ENCODE results near the gene ERGIC1. TPM values are rescaled to one million over a fixed set of nuclear protein-coding genes. Genes with fewer than 3 reads are reported as not detected.

The ERGIC1 gene
- polyA plus RNA-seq, 1 donor from 2014 or later = 59.1 TPM

DNA sequence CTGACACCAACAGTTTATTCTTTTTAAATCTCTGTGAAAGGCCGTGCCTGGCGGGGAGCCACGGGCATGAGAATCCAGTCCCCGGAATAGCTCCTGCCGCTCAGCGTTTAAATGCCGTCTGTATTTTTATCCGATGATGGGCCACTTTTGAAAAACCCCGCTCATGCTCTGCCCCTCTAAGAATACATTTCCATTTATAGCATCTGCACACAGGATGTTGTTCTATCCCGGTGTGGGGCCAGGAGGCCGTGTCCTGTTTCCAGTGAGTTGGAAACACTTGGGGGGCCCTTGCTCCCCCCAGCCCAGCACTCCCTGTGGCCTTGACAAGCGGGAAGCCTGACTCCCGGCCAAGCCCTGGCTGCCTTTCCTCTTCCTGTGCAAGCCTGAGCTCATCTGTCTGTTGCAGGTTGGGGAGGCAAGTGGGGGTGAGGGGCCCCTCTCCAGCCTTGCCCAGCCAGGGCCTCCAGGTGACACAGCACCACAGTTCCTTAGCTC, 39.0 kb downstream of the ERGIC1 start:
- Histone ChIP-seq H3K27me3 (ENCODE audit: insufficient read depth, low read depth, low read length) (no peaks in the 10 kb centered on the region), H3K36me3 (ENCODE audit: insufficient read depth, low read length) (no peaks in the 10 kb centered on the region), H4K20me1 (ENCODE audit: insufficient read depth) (no peaks in the 10 kb centered on the region), H3K9me3 (ENCODE audit: low read length) (no peaks in the 10 kb centered on the region), H3K9me2 (ENCODE audit: insufficient read depth, low read length) (no peaks in the 10 kb centered on the region), H3F3A (ENCODE audit: insufficient read depth, low read length, poor library complexity, severe bottlenecking) (no peaks in the 10 kb centered on the region), H3K9ac (ENCODE audit: low read length) (no peak overlapping the region), H3K79me2 (replicated peaks; ENCODE audit: insufficient read depth, low read length) (no peaks in the 10 kb centered on the region), H3K4me3 (ENCODE audit: low read length) (no peak overlapping the region), H2AFZ (ENCODE audit: low read depth, low read length) (no peak overlapping the region), H3K4me2 (ENCODE audit: low read length) (no peak overlapping the region), H3K27ac (ENCODE audit: low read length) (no peak overlapping the region)
- TF ChIP-seq REST (IDR thresholded peaks at IDR 0.05; ENCODE audit: borderline replicate concordance) (no peak), CTCF (IDR thresholded peaks at IDR 0.05; ENCODE audit: poor library complexity, severe bottlenecking) (no peak), EZH2 (IDR thresholded peaks at IDR 0.05; ENCODE audit: borderline replicate concordance, insufficient read depth, low read length, poor library complexity, severe bottlenecking) (no peak), EP300 (conservative IDR thresholded peaks at IDR 0.05; ENCODE audit: poor library complexity, severe bottlenecking) (no peak), POLR2AphosphoS5 (IDR thresholded peaks at IDR 0.05) (no peak), SMC3 (conservative IDR thresholded peaks at IDR 0.05; ENCODE audit: poor library complexity) (no peak), MXI1 (conservative IDR thresholded peaks at IDR 0.05; ENCODE audit: poor library complexity, severe bottlenecking) (no peak), RAD21 (conservative IDR thresholded peaks at IDR 0.05) (no peak), TAF1 (IDR thresholded peaks at IDR 0.05; ENCODE audit: low read depth) (no peak)

DNA sequence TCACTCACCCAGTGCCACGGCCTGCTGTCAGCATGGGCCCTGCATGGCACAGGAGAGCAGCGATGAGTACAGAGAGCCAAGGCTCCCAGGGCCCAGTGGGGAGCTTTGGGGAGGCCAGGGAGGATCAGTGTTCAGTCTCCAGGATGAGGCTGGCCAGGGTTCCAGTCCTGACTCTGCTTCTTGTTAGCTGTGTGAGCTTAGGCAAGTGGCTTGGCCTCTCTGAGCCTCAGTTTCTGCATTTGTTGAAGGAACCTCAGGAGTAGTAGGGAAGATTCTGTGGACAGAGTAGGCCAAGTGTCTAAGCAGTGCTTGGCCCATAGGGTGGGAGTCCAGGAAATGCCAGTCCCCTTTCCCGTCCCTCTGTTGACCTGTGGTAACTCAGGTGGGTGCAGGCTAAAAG, 39.5 kb downstream of the ERGIC1 start:
- Histone ChIP-seq H3F3A (ENCODE audit: insufficient read depth, low read length, poor library complexity, severe bottlenecking) (no peaks in the 10 kb centered on the region), H4K20me1 (ENCODE audit: insufficient read depth) (no peaks in the 10 kb centered on the region), H3K4me3 (ENCODE audit: low read length) (no peak overlapping the region), H3K27ac (ENCODE audit: low read length) (no peak overlapping the region), H3K79me2 (replicated peaks; ENCODE audit: insufficient read depth, low read length) (no peaks in the 10 kb centered on the region), H3K4me2 (ENCODE audit: low read length) (no peak overlapping the region), H3K36me3 (ENCODE audit: insufficient read depth, low read length) (no peaks in the 10 kb centered on the region), H3K9ac (ENCODE audit: low read length) (no peak overlapping the region), H3K9me3 (ENCODE audit: low read length) (no peaks in the 10 kb centered on the region), H2AFZ (ENCODE audit: low read depth, low read length) (no peak overlapping the region), H3K9me2 (ENCODE audit: insufficient read depth, low read length) (no peaks in the 10 kb centered on the region), H3K27me3 (ENCODE audit: insufficient read depth, low read depth, low read length) (no peaks in the 10 kb centered on the region)
- TF ChIP-seq EP300 (conservative IDR thresholded peaks at IDR 0.05; ENCODE audit: poor library complexity, severe bottlenecking) = no peak
- TF ChIP-seq RAD21 (conservative IDR thresholded peaks at IDR 0.05) = no peak
- TF ChIP-seq MXI1 (conservative IDR thresholded peaks at IDR 0.05; ENCODE audit: poor library complexity, severe bottlenecking) = no peak
- no peak for TF ChIP-seq SMC3 (conservative IDR thresholded peaks at IDR 0.05; ENCODE audit: poor library complexity)
- no peak for TF ChIP-seq CTCF (IDR thresholded peaks at IDR 0.05; ENCODE audit: poor library complexity, severe bottlenecking)
- TF ChIP-seq REST (IDR thresholded peaks at IDR 0.05; ENCODE audit: borderline replicate concordance) = no peak
- no peak for TF ChIP-seq POLR2AphosphoS5 (IDR thresholded peaks at IDR 0.05)
- no peak for TF ChIP-seq EZH2 (IDR thresholded peaks at IDR 0.05; ENCODE audit: borderline replicate concordance, insufficient read depth, low read length, poor library complexity, severe bottlenecking)
- no peak for TF ChIP-seq TAF1 (IDR thresholded peaks at IDR 0.05; ENCODE audit: low read depth)
